T-cell (primary cell): ENCODE results near the gene C1orf105. TPM values are rescaled to one million over a fixed set of nuclear protein-coding genes. Genes with fewer than 3 reads are reported as not detected.

ENCODE experiments used
- ATAC-seq, 4 experiments: fragments of 200-7000 bp in 3 of 4; fragments of 150-1000 bp in 1 of 4; cut with Tn5 transposase; replicated peaks in 1 of 4; 1 replicate in 3 of 4; 2 replicates in 1 of 4; pipeline ENCODE4 v1.10.0; 2021; ENCODE audit warnings: moderate library complexity in 3 of 4, mild to moderate bottlenecking in 2 of 4, moderate number of reproducible peaks in 1 of 4
- CTCF ChIA-PET, 2 donors: fragments of 300-600 bp; sonication (Branson Sonifier 250); formaldehyde crosslinking; loops; one replicate each; lab custom pipeline; 2022; ENCODE audit warnings: antibody characterized with exemption in 2 of 2; lab: Charles Lee
- POLR2A ChIA-PET, 2 donors: fragments of 300-600 bp; sonication (Branson Sonifier 250); formaldehyde crosslinking; loops; one replicate each; lab custom pipeline; 2022; ENCODE audit warnings: antibody characterized with exemption in 2 of 2; lab: Charles Lee
- DNase-seq, 35 experiments: peaks; one replicate each; pipeline versions ENCODE4 v3.0.0 to v3.0.0-alpha.2; 2013 to 2023
- H3K27ac ChIP-seq: one replicate; pipeline ENCODE4 v1.5.1; 2013; ENCODE audit warnings: low read length
- H3K27me3 ChIP-seq, 2 experiments: replicated peaks in 1 of 2; 1 replicate in 1 of 2; 2 replicates in 1 of 2; pipeline versions ENCODE4 v1.6.1 to v1.7.0; 2013; ENCODE audit warnings: low read length in 1 of 2, mixed read lengths in 1 of 2; ENCODE audit not compliant: control insufficient read depth in 2 of 2, insufficient read depth in 2 of 2; ENCODE audit errors: extremely low read depth in 1 of 2
- H3K36me3 ChIP-seq, 2 donors: 1 replicate in 1 of 2; 2 replicates in 1 of 2; pipeline versions ENCODE4 v1.6.1 to v1.7.0; 2013; ENCODE audit warnings: low read length in 1 of 2; ENCODE audit not compliant: control insufficient read depth in 2 of 2, insufficient read depth in 1 of 2; ENCODE audit errors: extremely low read depth in 1 of 2
- H3K4me1 ChIP-seq, 2 experiments: 1 replicate in 1 of 2; 2 replicates in 1 of 2; pipeline versions ENCODE4 v1.6.1 to v1.7.0; 2013; ENCODE audit warnings: low read length in 2 of 2, mixed read lengths in 1 of 2; ENCODE audit not compliant: insufficient read depth in 2 of 2, control insufficient read depth in 1 of 2; ENCODE audit errors: extremely low read depth in 1 of 2
- H3K4me3 ChIP-seq, 2 donors: 1 replicate in 1 of 2; 2 replicates in 1 of 2; pipeline versions ENCODE4 v1.5.1 to v1.7.0; 2013; ENCODE audit warnings: mild to moderate bottlenecking in 2 of 2, low read length in 1 of 2, moderate library complexity in 1 of 2; ENCODE audit not compliant: control insufficient read depth in 1 of 2; ENCODE audit errors: extremely low read depth in 1 of 2
- H3K9me3 ChIP-seq: 2 replicates; pipeline ENCODE4 v1.7.0; 2013
- H3K27ac Mint-ChIP-seq, 2 donors: one replicate each; pipeline ENCODE4 v1.8.0; 2020 to 2021; ENCODE audit warnings: mild to moderate bottlenecking in 2 of 2, mixed read lengths in 2 of 2
- H3K27me3 Mint-ChIP-seq, 2 donors: one replicate each; pipeline ENCODE4 v1.8.0; 2021 to 2022; ENCODE audit warnings: mixed read lengths in 2 of 2
- H3K36me3 Mint-ChIP-seq: one replicate; pipeline ENCODE4 v1.8.0; 2021; ENCODE audit warnings: mixed read lengths
- H3K4me1 Mint-ChIP-seq, 3 donors: one replicate each; pipeline ENCODE4 v1.8.0; 2020 to 2022; ENCODE audit warnings: mixed read lengths in 3 of 3, mild to moderate bottlenecking in 1 of 3
- H3K4me3 Mint-ChIP-seq, 3 donors: one replicate each; pipeline ENCODE4 v1.8.0; 2020 to 2022; ENCODE audit warnings: mild to moderate bottlenecking in 3 of 3, mixed read lengths in 3 of 3, moderate library complexity in 3 of 3
- H3K9me3 Mint-ChIP-seq, 3 donors: one replicate each; pipeline ENCODE4 v1.8.0; 2020 to 2022; ENCODE audit warnings: mixed read lengths in 3 of 3
- WGBS: methylation state at CpG from one replicate; pipeline ENCODE4 v1.1.5; 2013; ENCODE audit warnings: missing lambda C conversion rate; ENCODE audit not compliant: insufficient coverage; 5-methylcytosine and 5-hydroxymethylcytosine counted together
- total RNA-seq, 35 experiments: library from RNA in 6 of 35; stranded (reverse) in 6 of 35; fragments of 120-200 nt in 1 of 35; gene quantifications; one replicate each; pipeline versions ENCODE4 v1.2.1 to v1.2.4 and lab custom pipeline; 2013 to 2026

C1orf105 gene
- total RNA-seq, 5 donors from 2014 or later (not counting 1 experiment from before 2014, with no cell fraction given) = not detected

- Mint-ChIP-seq H3K9me3 (no peaks in the 10 kb centered on the region), H3K36me3 (no peaks in the 10 kb centered on the region), H3K4me1 (peaks cover 52 to 57% (median 53%) of the 10 kb centered on the region in 3 donors), H3K27me3 (no peaks in the 10 kb centered on the region), H3K4me3 (no peak overlapping the region), H3K27ac (peak overlapping the region in 1 of 2 donors; percentile 66)
- Histone ChIP-seq H3K9me3 (no peaks in the 10 kb centered on the region), H3K27ac (no peak overlapping the region), H3K4me1 (peaks cover 10 to 33% of the 10 kb centered on the region in 2 experiments), H3K27me3 (no peaks in the 10 kb centered on the region), H3K36me3 (no peaks in the 10 kb centered on the region), H3K4me3 (no peak overlapping the region)
- ChIA-PET CTCF (interaction anchor here (0.6 to 1.4 kb wide), 3 partner anchors 45 to 315 kb away, joined by 3 read pairs; no protein-coding TSS in a partner anchor), POLR2A (interaction anchor here in 1 of 2 donors (0.6 kb wide), 1 partner anchor 192 kb away, joined by 15 read pairs; no protein-coding TSS in a partner anchor)
- ATAC-seq (peak in 1 of 4 experiments; percentile 55), DNase-seq (peak in 3 of 35 experiments; percentile 5 to 30 (median 6))
- no CpG with 5 or more reads among the region's 5 CpGs for WGBS
These were observed 18.6 kb upstream of the C1orf105 start for GRCh38 chr1:172401892-172402291.

DNA sequence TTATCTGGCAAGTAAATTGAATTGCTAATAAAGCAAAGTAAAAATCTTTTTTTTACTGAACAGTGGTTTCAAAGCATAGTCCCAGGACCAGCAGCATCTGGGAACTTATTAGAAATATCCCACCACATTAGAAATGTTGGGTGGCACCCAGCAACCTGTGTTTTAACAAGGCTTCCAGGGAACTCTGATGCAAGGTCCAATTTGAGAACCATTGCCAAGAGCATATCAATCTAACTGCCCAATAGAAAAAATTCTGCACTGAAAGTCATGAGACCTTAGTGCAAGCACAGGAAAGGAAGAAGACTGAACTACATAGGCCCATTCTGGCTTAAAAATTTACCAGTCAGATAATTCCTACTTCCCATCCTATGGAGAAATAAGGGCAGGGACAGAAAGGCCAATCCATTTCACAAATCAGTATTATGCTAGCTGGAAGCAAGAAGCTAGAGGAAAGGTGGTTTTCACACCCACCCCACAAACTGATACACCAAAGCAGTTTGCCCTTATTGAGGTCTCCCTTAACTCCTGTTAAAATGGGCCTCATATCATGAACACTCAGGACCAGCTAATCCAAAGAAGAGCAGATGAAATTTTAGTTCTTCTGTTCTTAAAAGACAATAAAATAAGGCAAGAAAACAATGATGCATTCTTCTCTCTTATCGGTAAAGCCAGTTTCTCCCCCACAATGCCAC is 17.5 kb upstream of the C1orf105 start:
- Histone ChIP-seq H3K36me3 (no peaks in the 10 kb centered on the region), H3K27me3 (no peaks in the 10 kb centered on the region), H3K9me3 (no peaks in the 10 kb centered on the region), H3K27ac (no peak overlapping the region), H3K4me3 (no peak overlapping the region), H3K4me1 (peaks cover 10 to 33% of the 10 kb centered on the region in 2 experiments)
- Mint-ChIP-seq H3K27ac (no peak overlapping the region), H3K4me3 (no peak overlapping the region), H3K4me1 (peaks cover 44 to 49% (median 49%) of the 10 kb centered on the region in 3 donors), H3K27me3 (no peaks in the 10 kb centered on the region), H3K36me3 (peaks cover 4% of the 10 kb centered on the region), H3K9me3 (no peaks in the 10 kb centered on the region)
- peak in 1 of 35 experiments; percentile 26 for DNase-seq
- ATAC-seq = no peak
- POLR2A ChIA-PET = no interaction called here
- CTCF ChIA-PET = interaction anchor here (0.8 to 1.2 kb wide), 5 partner anchors 22 to 401 kb away, joined by 3 to 4 read pairs (median 3); no protein-coding TSS in a partner anchor
- WGBS = 100% methylated on average over 1 of the region's 1 CpG

- POLR2A ChIA-PET = interaction anchor here (0.5 to 0.6 kb wide), 3 partner anchors 9 to 23 kb away, joined by 3 to 4 read pairs (median 4); no protein-coding TSS in a partner anchor
- H3K27me3 Mint-ChIP-seq = no peaks in the 10 kb centered on the region
- DNase-seq (no peak), ATAC-seq (no peak)
- no peaks in the 10 kb centered on the region for H3K9me3 ChIP-seq
- peaks cover 8 to 28% of the 10 kb centered on the region in 2 experiments for H3K4me1 ChIP-seq
- no peak overlapping the region for H3K4me3 ChIP-seq
- H3K27ac ChIP-seq = no peak overlapping the region
- no peaks in the 10 kb centered on the region for H3K36me3 ChIP-seq
- no peak overlapping the region for H3K4me3 Mint-ChIP-seq
- no peaks in the 10 kb centered on the region for H3K9me3 Mint-ChIP-seq
- H3K4me1 Mint-ChIP-seq = peaks cover 33 to 38% (median 38%) of the 10 kb centered on the region in 3 donors
- CTCF ChIA-PET = interaction anchor here (0.6 to 1.2 kb wide), 6 partner anchors 12 to 1622 kb away, joined by 3 to 5 read pairs (median 4); no protein-coding TSS in a partner anchor
- no peaks in the 10 kb centered on the region for H3K27me3 ChIP-seq
- H3K27ac Mint-ChIP-seq = no peak overlapping the region
- H3K36me3 Mint-ChIP-seq = peaks cover 4% of the 10 kb centered on the region
These were observed 16.4 kb upstream of the C1orf105 start for GRCh38 chr1:172404121-172404520.

DNA sequence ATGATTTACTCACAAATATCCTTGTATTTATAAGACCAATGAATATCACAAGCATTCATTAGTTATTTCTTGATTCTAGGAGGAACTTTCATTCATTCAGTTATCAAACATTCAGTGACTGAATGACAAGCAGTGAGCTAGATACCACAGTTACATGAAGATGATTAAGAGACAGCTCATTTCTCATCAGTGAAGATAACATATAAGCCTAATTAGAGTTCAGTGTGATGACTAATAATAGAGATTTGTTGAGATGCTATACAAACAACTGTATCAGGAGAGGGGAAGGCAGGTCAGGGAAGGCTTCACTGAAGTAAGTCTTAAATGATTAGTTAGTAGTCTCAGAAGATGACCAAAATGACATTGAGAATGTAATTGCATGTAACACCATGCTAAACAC is 14.6 kb upstream of the C1orf105 start:
- no peak for ATAC-seq
- CTCF ChIA-PET = interaction anchor here (0.5 to 1.3 kb wide), 5 partner anchors 9 to 315 kb away, joined by 3 to 5 read pairs (median 3); no protein-coding TSS in a partner anchor

DNA sequence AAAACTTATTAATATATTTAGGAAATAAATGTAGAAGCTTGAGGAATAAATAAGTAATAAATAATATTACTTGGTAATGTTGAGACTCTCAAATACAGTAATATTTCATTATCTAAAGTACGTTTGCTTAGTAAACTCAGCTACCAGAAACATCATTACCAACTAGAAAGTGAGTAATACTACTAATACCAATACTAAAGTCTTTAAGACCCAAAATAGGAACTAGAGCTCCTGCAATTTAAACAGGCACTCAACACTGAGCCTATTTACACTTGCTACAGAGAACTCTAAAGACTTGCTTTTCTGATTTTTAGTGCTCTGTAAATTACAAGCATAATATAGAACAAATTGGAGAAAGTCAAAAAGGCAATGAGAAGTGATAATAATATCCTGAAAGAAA is 13.5 kb upstream of the C1orf105 start:
- Histone ChIP-seq H3K4me1 (no peaks in the 10 kb centered on the region), H3K36me3 (no peaks in the 10 kb centered on the region), H3K27me3 (no peaks in the 10 kb centered on the region), H3K9me3 (no peaks in the 10 kb centered on the region), H3K4me3 (no peak overlapping the region), H3K27ac (no peak overlapping the region)
- H3K36me3 Mint-ChIP-seq = peaks cover 7% of the 10 kb centered on the region
- peaks cover 7 to 15% (median 12%) of the 10 kb centered on the region in 3 donors for H3K4me1 Mint-ChIP-seq
- H3K9me3 Mint-ChIP-seq = no peaks in the 10 kb centered on the region
- ChIA-PET CTCF (no interaction called here), POLR2A (no interaction called here)
- no peak overlapping the region for H3K27ac Mint-ChIP-seq
- H3K27me3 Mint-ChIP-seq = no peaks in the 10 kb centered on the region
- no peak overlapping the region for H3K4me3 Mint-ChIP-seq
- WGBS = no CpG with 5 or more reads among the region's 1 CpG
- ATAC-seq = no peak
- no peak for DNase-seq

More for the DNA sequence above, 14.6 kb upstream of the C1orf105 start:
- H3K27ac Mint-ChIP-seq = no peak overlapping the region
- Histone ChIP-seq H3K4me3 (no peak overlapping the region), H3K27ac (no peak overlapping the region), H3K4me1 (peaks cover 0 to 10% of the 10 kb centered on the region in 2 experiments), H3K9me3 (no peaks in the 10 kb centered on the region), H3K36me3 (no peaks in the 10 kb centered on the region), H3K27me3 (no peaks in the 10 kb centered on the region)
- POLR2A ChIA-PET = interaction anchor here in 1 of 2 donors (0.8 kb wide), 1 partner anchor 12 kb away, joined by 3 read pairs; no protein-coding TSS in a partner anchor
- no peaks in the 10 kb centered on the region for H3K9me3 Mint-ChIP-seq
- no peaks in the 10 kb centered on the region for H3K27me3 Mint-ChIP-seq
- H3K36me3 Mint-ChIP-seq = peaks cover 7% of the 10 kb centered on the region
- H3K4me3 Mint-ChIP-seq = no peak overlapping the region
- DNase-seq = no peak
- H3K4me1 Mint-ChIP-seq = peaks cover 15 to 20% (median 20%) of the 10 kb centered on the region in 3 donors

DNA sequence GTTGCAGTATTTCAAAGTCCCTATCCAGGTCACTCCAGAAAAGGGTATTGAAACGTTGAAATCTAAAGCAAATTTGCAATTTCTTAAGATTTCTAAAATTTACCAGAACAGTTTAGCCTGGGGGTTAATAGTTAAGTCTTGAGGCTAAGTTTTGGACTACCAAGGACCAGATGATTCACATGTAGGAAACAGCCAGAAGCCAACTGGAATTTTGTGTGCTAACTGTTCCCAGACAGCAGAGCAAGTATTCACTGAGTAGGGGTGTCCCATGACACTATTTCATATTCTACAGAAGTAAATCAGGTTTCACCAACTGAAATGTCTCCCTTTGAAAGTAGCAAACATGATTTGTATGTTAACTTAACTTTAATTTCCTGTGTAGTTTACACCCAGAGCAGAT is 11.5 kb upstream of the C1orf105 start:
- Histone ChIP-seq H3K36me3 (no peaks in the 10 kb centered on the region), H3K4me1 (no peaks in the 10 kb centered on the region), H3K9me3 (no peaks in the 10 kb centered on the region), H3K4me3 (no peak overlapping the region), H3K27me3 (no peaks in the 10 kb centered on the region), H3K27ac (no peak overlapping the region)
- ChIA-PET POLR2A (no interaction called here), CTCF (interaction anchor here in 1 of 2 donors (0.6 kb wide), 1 partner anchor 332 kb away, joined by 3 read pairs; no protein-coding TSS in a partner anchor)
- Mint-ChIP-seq H3K9me3 (no peaks in the 10 kb centered on the region), H3K27me3 (no peaks in the 10 kb centered on the region), H3K4me3 (no peak overlapping the region), H3K4me1 (peaks cover 0 to 4% (median 0%) of the 10 kb centered on the region in 3 donors), H3K27ac (no peak overlapping the region), H3K36me3 (peaks cover 14% of the 10 kb centered on the region)
- DNase-seq = no peak
- ATAC-seq = no peak
- WGBS = no CpG with 5 or more reads among the region's 1 CpG
